WTC11 (cell line): ENCODE data around the gene GAA. TPM values are rescaled to one million over a fixed set of nuclear protein-coding genes. Genes with fewer than 3 reads are reported as not detected.

ENCODE experiments used
- ATAC-seq: fragments of 200-7000 bp; cut with Tn5 transposase; 2 replicates; pipeline ENCODE4 v1.10.0; 2021; ENCODE audit warnings: mild to moderate bottlenecking, moderate library complexity
- CTCF ChIA-PET: fragments of 300-600 bp; sonication (Branson Sonifier 250); formaldehyde crosslinking; loops from one replicate; lab custom pipeline; 2021; ENCODE audit warnings: antibody characterized with exemption; lab: Charles Lee
- POLR2A ChIA-PET: fragments of 350-600 bp; sonication (Branson Sonifier 250); formaldehyde crosslinking; loops from one replicate; lab custom pipeline; 2021; ENCODE audit warnings: antibody characterized with exemption; lab: Charles Lee
- DNase-seq: peaks from one replicate; pipeline ENCODE4 v3.0.0; 2021; ENCODE audit warnings: low spot score
- H3K27ac Mint-ChIP-seq: 2 replicates; pipeline ENCODE4 v1.8.0; 2021; ENCODE audit warnings: mixed read lengths
- H3K27me3 Mint-ChIP-seq: 2 replicates; pipeline ENCODE4 v1.8.0; 2021; ENCODE audit warnings: low read depth, mild to moderate bottlenecking, moderate library complexity, mixed read lengths
- H3K36me3 Mint-ChIP-seq: 2 replicates; pipeline ENCODE4 v1.8.0; 2021; ENCODE audit warnings: mixed read lengths
- H3K4me1 Mint-ChIP-seq: 2 replicates; pipeline ENCODE4 v1.8.0; 2022; ENCODE audit warnings: mixed read lengths
- H3K4me3 Mint-ChIP-seq: 2 replicates; pipeline ENCODE4 v1.8.0; 2021; ENCODE audit warnings: mild to moderate bottlenecking, moderate library complexity, mixed read lengths
- H3K9me3 Mint-ChIP-seq: 2 replicates; pipeline ENCODE4 v1.8.0; 2021; ENCODE audit warnings: mixed read lengths
- ATF1 ChIP-seq: sonication (generic); formaldehyde crosslinking; IDR thresholded peaks from 2 replicates; pipeline ENCODE4 v1.8.1; 2023; ENCODE audit warnings: mild to moderate bottlenecking, moderate library complexity, missing genetic modification reagents
- CREB1 ChIP-seq: sonication (generic); formaldehyde crosslinking; IDR thresholded peaks from 2 replicates; pipeline ENCODE4 v1.8.0; 2023; ENCODE audit warnings: mild to moderate bottlenecking, missing genetic modification reagents
- CREM ChIP-seq: sonication (generic); formaldehyde crosslinking; IDR thresholded peaks from 2 replicates; pipeline ENCODE4 v1.8.1; 2022; ENCODE audit warnings: mild to moderate bottlenecking, missing genetic modification reagents, moderate library complexity
- ELF4 ChIP-seq: sonication (generic); formaldehyde crosslinking; IDR thresholded peaks from 2 replicates; pipeline ENCODE4 v1.8.1; 2022; ENCODE audit warnings: low read depth, mild to moderate bottlenecking, moderate library complexity, missing genetic modification reagents
- ESRRA ChIP-seq: sonication (generic); formaldehyde crosslinking; IDR thresholded peaks from 2 replicates; pipeline ENCODE4 v1.8.1; 2022; ENCODE audit warnings: mild to moderate bottlenecking, missing genetic modification reagents, borderline replicate concordance
- ETV6 ChIP-seq: sonication (generic); formaldehyde crosslinking; IDR thresholded peaks from 2 replicates; pipeline ENCODE4 v1.8.1; 2022; ENCODE audit warnings: mild to moderate bottlenecking, missing genetic modification reagents
- GTF2I ChIP-seq: fragments of 250-450 bp; sonication (Bioruptor Pico); conservative IDR thresholded peaks from 2 replicates; pipeline ENCODE4 v1.4.0; 2021; ENCODE audit warnings: mild to moderate bottlenecking
- JAZF1 ChIP-seq: fragments of 250-450 bp; sonication (Bioruptor Pico); IDR thresholded peaks from 2 replicates; pipeline ENCODE4 v1.9.0; 2021; ENCODE audit warnings: moderate library complexity, mild to moderate bottlenecking, inconsistent platforms
- JUN ChIP-seq: sonication (generic); formaldehyde crosslinking; IDR thresholded peaks from 2 replicates; pipeline ENCODE4 v1.8.0; 2023; ENCODE audit warnings: mild to moderate bottlenecking, missing genetic modification reagents
- MAX ChIP-seq: sonication (generic); formaldehyde crosslinking; IDR thresholded peaks from 2 replicates; pipeline ENCODE4 v1.8.0; 2022; ENCODE audit warnings: mild to moderate bottlenecking, missing genetic modification reagents
- NFYB ChIP-seq: sonication (generic); formaldehyde crosslinking; conservative IDR thresholded peaks from 2 replicates; pipeline ENCODE4 v1.8.0; 2022; ENCODE audit warnings: low read depth, missing genetic modification reagents
- NR2C2 ChIP-seq: sonication (generic); formaldehyde crosslinking; IDR thresholded peaks from 2 replicates; pipeline ENCODE4 v1.8.0; 2022; ENCODE audit warnings: mild to moderate bottlenecking, missing genetic modification reagents
- OVOL2 ChIP-seq: fragments of 250-450 bp; sonication (Bioruptor Pico); IDR thresholded peaks from 2 replicates; pipeline ENCODE4 v1.9.0; 2021; ENCODE audit warnings: mild to moderate bottlenecking, borderline replicate concordance
- SMAD3 ChIP-seq: sonication (generic); formaldehyde crosslinking; IDR thresholded peaks from 2 replicates; pipeline ENCODE4 v1.8.0; 2022; ENCODE audit warnings: missing genetic modification reagents, mild to moderate bottlenecking, borderline replicate concordance
- TEAD1 ChIP-seq: sonication (generic); formaldehyde crosslinking; IDR thresholded peaks from 2 replicates; pipeline ENCODE4 v1.8.0; 2022; ENCODE audit warnings: mild to moderate bottlenecking, missing genetic modification reagents
- USF1 ChIP-seq: sonication (generic); formaldehyde crosslinking; IDR thresholded peaks from 2 replicates; pipeline ENCODE4 v1.8.0; 2022; ENCODE audit warnings: mild to moderate bottlenecking, missing genetic modification reagents
- ZNF121 ChIP-seq: sonication (generic); formaldehyde crosslinking; IDR thresholded peaks from 2 replicates; pipeline ENCODE4 v1.8.0; 2023; ENCODE audit warnings: missing genetic modification reagents
- ZNF232 ChIP-seq: sonication (generic); formaldehyde crosslinking; IDR thresholded peaks from 2 replicates; pipeline ENCODE4 v1.8.0; 2022; ENCODE audit warnings: mild to moderate bottlenecking, missing genetic modification reagents
- ZNF263 ChIP-seq: sonication (generic); formaldehyde crosslinking; IDR thresholded peaks from 2 replicates; pipeline ENCODE4 v1.8.1; 2022; ENCODE audit warnings: low read depth, mild to moderate bottlenecking, moderate library complexity, missing genetic modification reagents
- ZNF281 ChIP-seq: sonication (generic); formaldehyde crosslinking; IDR thresholded peaks from 2 replicates; pipeline ENCODE4 v1.8.0; 2023; ENCODE audit warnings: mild to moderate bottlenecking, missing genetic modification reagents
- ZNF416 ChIP-seq: fragments of 250-450 bp; sonication (Bioruptor Pico); IDR thresholded peaks from 2 replicates; pipeline ENCODE4 v1.9.0; 2021; ENCODE audit warnings: mild to moderate bottlenecking, inconsistent platforms
- total RNA-seq: library from RNA; stranded (reverse); gene quantifications from 3 replicates; pipeline ENCODE4 v1.2.3, GENCODE V29; 2021
- TF ChIP-seq, protein P1 (sequence below): fragments of 200-600 bp; IDR thresholded peaks from 2 replicates; pipeline ENCODE4 v1.8.0; 2022; ENCODE audit warnings: antibody characterized with exemption
- TF ChIP-seq, protein P2 (sequence below): sonication (generic); formaldehyde crosslinking; IDR thresholded peaks from 2 replicates; pipeline ENCODE4 v1.8.1; 2022; ENCODE audit warnings: mild to moderate bottlenecking, missing genetic modification reagents, moderate library complexity, borderline replicate concordance
- TF ChIP-seq, protein P3 (sequence below): sonication (generic); formaldehyde crosslinking; IDR thresholded peaks from 2 replicates; pipeline ENCODE4 v1.8.1; 2023; ENCODE audit warnings: mild to moderate bottlenecking, missing genetic modification reagents

GAA gene
- total RNA-seq, 1 experiment from 2014 or later, result 91.6 TPM

DNA sequence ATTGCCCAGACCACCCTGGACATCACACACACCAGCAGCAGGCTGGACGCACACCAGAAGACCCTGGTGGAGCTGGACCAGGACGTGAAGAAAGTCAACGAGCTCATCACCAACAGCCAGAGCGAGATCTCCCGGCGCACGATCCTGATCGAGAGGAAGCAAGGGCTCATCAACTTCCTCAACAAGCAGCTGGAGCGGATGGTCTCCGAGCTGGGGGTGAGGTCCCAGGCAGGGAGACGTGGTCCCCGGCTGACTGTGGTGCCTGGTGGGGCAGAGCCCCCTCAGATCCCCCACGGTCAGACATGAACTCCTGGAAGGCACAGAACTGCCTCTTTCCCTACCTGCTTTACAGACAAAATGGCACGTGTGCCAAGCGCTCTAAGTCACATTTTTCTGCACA lies 16.6 kb upstream of the GAA start:
- peaks cover 8% of the 10 kb centered on the region; the same call in 1 of the 2 replicates for H3K4me1 Mint-ChIP-seq
- ChIA-PET POLR2A (no interaction called here), CTCF (interaction anchor here (1.3 to 7.1 kb wide), 3 partner anchors 40 to 77 kb away, joined by 3 to 72 read pairs (median 33); no protein-coding TSS in a partner anchor)
- H3K36me3 Mint-ChIP-seq, result no peaks in the 10 kb centered on the region
- no peak for DNase-seq
- H3K27ac Mint-ChIP-seq, result no peak overlapping the region
- H3K4me3 Mint-ChIP-seq, result no peak overlapping the region
- ATAC-seq, result no peak
- TF ChIP-seq NR2C2 (CRISPR knock-in tag), result no peak
- no peak for TF ChIP-seq CREM
- TF ChIP-seq OVOL2 (CRISPR knock-in tag), result no peak
- TF ChIP-seq ELF4 (CRISPR knock-in tag), result no peak
- no peak for TF ChIP-seq CREB1 (CRISPR knock-in tag)
- TF ChIP-seq JAZF1 (CRISPR knock-in tag), result no peak
- no peak for TF ChIP-seq ESRRA (CRISPR knock-in tag)
- no peak for TF ChIP-seq JUN (CRISPR knock-in tag)
- TF ChIP-seq, protein P1, sequence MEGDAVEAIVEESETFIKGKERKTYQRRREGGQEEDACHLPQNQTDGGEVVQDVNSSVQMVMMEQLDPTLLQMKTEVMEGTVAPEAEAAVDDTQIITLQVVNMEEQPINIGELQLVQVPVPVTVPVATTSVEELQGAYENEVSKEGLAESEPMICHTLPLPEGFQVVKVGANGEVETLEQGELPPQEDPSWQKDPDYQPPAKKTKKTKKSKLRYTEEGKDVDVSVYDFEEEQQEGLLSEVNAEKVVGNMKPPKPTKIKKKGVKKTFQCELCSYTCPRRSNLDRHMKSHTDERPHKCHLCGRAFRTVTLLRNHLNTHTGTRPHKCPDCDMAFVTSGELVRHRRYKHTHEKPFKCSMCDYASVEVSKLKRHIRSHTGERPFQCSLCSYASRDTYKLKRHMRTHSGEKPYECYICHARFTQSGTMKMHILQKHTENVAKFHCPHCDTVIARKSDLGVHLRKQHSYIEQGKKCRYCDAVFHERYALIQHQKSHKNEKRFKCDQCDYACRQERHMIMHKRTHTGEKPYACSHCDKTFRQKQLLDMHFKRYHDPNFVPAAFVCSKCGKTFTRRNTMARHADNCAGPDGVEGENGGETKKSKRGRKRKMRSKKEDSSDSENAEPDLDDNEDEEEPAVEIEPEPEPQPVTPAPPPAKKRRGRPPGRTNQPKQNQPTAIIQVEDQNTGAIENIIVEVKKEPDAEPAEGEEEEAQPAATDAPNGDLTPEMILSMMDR, result no peak
- no peak for TF ChIP-seq USF1 (CRISPR knock-in tag)
- no peak for TF ChIP-seq MAX (CRISPR knock-in tag)
- H3K9me3 Mint-ChIP-seq, result no peaks in the 10 kb centered on the region
- no peaks in the 10 kb centered on the region for H3K27me3 Mint-ChIP-seq

- no peak overlapping the region for H3K4me3 Mint-ChIP-seq
- H3K27me3 Mint-ChIP-seq, result no peaks in the 10 kb centered on the region
- ChIA-PET POLR2A (interaction anchor here (0.7 kb wide), 1 partner anchor 68 kb away, joined by 14 read pairs; no protein-coding TSS in a partner anchor), CTCF (interaction anchor here (1.5 to 7.1 kb wide), 3 partner anchors 15 to 105 kb away, joined by 3 to 72 read pairs (median 42); partner anchors contain the start of gene GAA)
- TF ChIP-seq, protein P2, sequence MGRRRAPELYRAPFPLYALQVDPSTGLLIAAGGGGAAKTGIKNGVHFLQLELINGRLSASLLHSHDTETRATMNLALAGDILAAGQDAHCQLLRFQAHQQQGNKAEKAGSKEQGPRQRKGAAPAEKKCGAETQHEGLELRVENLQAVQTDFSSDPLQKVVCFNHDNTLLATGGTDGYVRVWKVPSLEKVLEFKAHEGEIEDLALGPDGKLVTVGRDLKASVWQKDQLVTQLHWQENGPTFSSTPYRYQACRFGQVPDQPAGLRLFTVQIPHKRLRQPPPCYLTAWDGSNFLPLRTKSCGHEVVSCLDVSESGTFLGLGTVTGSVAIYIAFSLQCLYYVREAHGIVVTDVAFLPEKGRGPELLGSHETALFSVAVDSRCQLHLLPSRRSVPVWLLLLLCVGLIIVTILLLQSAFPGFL (CRISPR knock-in tag), result no peak
- TF ChIP-seq CREB1 (CRISPR knock-in tag), result no peak
- no peak for TF ChIP-seq ZNF263 (CRISPR knock-in tag)
- no peak for TF ChIP-seq ZNF416 (CRISPR knock-in tag)
- TF ChIP-seq NFYB (CRISPR knock-in tag), result no peak
- no peak for TF ChIP-seq ETV6 (CRISPR knock-in tag)
- TF ChIP-seq, protein P1, result no peak
- TF ChIP-seq ZNF232 (CRISPR knock-in tag), result no peak
- no peak for TF ChIP-seq TEAD1 (CRISPR knock-in tag)
- TF ChIP-seq, protein P3, sequence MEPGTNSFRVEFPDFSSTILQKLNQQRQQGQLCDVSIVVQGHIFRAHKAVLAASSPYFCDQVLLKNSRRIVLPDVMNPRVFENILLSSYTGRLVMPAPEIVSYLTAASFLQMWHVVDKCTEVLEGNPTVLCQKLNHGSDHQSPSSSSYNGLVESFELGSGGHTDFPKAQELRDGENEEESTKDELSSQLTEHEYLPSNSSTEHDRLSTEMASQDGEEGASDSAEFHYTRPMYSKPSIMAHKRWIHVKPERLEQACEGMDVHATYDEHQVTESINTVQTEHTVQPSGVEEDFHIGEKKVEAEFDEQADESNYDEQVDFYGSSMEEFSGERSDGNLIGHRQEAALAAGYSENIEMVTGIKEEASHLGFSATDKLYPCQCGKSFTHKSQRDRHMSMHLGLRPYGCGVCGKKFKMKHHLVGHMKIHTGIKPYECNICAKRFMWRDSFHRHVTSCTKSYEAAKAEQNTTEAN (CRISPR knock-in tag), result no peak
- no peak for TF ChIP-seq ATF1 (CRISPR knock-in tag)
- TF ChIP-seq ZNF281 (CRISPR knock-in tag), result no peak
- TF ChIP-seq SMAD3 (CRISPR knock-in tag), result no peak
- TF ChIP-seq OVOL2 (CRISPR knock-in tag), result no peak
- no peak for TF ChIP-seq GTF2I (CRISPR knock-in tag)
- no peak for TF ChIP-seq ZNF121 (CRISPR knock-in tag)
- ATAC-seq (no peak), DNase-seq (no peak)
- no peaks in the 10 kb centered on the region for H3K9me3 Mint-ChIP-seq
- no peaks in the 10 kb centered on the region for H3K4me1 Mint-ChIP-seq
- H3K27ac Mint-ChIP-seq, result no peak overlapping the region
- no peaks in the 10 kb centered on the region for H3K36me3 Mint-ChIP-seq
These were observed 15.3 kb upstream of the GAA start for GRCh38 chr17:80086081-80086480.
